ENCODE results near the gene CCNL2.

The CCNL2 gene

GRCh38 chr1:1355416-1355815 lies 43.7 kb downstream of the CCNL2 start:
- no peak for TF ChIP-seq CTCF (IDR thresholded peaks at IDR 0.05; ENCODE audit: poor library complexity, severe bottlenecking)
- H3K9me3 ChIP-seq (ENCODE audit: severe bottlenecking) = no peaks in the 10 kb centered on the region
- H3K27me3 ChIP-seq (ENCODE audit: insufficient read depth, poor library complexity, severe bottlenecking) = no peaks in the 10 kb centered on the region
- peaks cover 11% of the 10 kb centered on the region for H3K4me1 ChIP-seq (ENCODE audit: insufficient read depth, poor library complexity, severe bottlenecking)
- no peak overlapping the region for H3K4me3 ChIP-seq (ENCODE audit: severe bottlenecking)
- no peak overlapping the region for H3K27ac ChIP-seq (ENCODE audit: poor library complexity, severe bottlenecking)
- H3K36me3 ChIP-seq (ENCODE audit: low read depth) = no peaks in the 10 kb centered on the region
- ATAC-seq (ENCODE audit: low read depth) (peak; percentile 17), DNase-seq (ENCODE audit: low spot score) (peak; percentile 68)

GRCh38 chr1:1354271-1355247 lies 44.6 kb downstream of the CCNL2 start:
- Histone ChIP-seq H3K4me3 (ENCODE audit: severe bottlenecking) (no peak overlapping the region), H3K27me3 (ENCODE audit: insufficient read depth, poor library complexity, severe bottlenecking) (no peaks in the 10 kb centered on the region), H3K9me3 (ENCODE audit: severe bottlenecking) (no peaks in the 10 kb centered on the region), H3K4me1 (ENCODE audit: insufficient read depth, poor library complexity, severe bottlenecking) (peaks cover 4% of the 10 kb centered on the region), H3K36me3 (ENCODE audit: low read depth) (no peaks in the 10 kb centered on the region), H3K27ac (ENCODE audit: poor library complexity, severe bottlenecking) (no peak overlapping the region)
- DNase-seq (ENCODE audit: low spot score) (peak; percentile 44), ATAC-seq (ENCODE audit: low read depth) (no peak)
- no peak for TF ChIP-seq CTCF (IDR thresholded peaks at IDR 0.05; ENCODE audit: poor library complexity, severe bottlenecking)

GRCh38 chr1:1353389-1354151 lies 45.6 kb downstream of the CCNL2 start:
- Histone ChIP-seq H3K27me3 (ENCODE audit: insufficient read depth, poor library complexity, severe bottlenecking) (no peaks in the 10 kb centered on the region), H3K9me3 (ENCODE audit: severe bottlenecking) (no peaks in the 10 kb centered on the region), H3K4me1 (ENCODE audit: insufficient read depth, poor library complexity, severe bottlenecking) (peaks cover 4% of the 10 kb centered on the region), H3K36me3 (ENCODE audit: low read depth) (no peaks in the 10 kb centered on the region), H3K4me3 (ENCODE audit: severe bottlenecking) (no peak overlapping the region), H3K27ac (ENCODE audit: poor library complexity, severe bottlenecking) (peak overlapping the region; percentile 21)
- TF ChIP-seq CTCF (IDR thresholded peaks at IDR 0.05; ENCODE audit: poor library complexity, severe bottlenecking) = no peak
- DNase-seq (ENCODE audit: low spot score) (peak; percentile 57), ATAC-seq (ENCODE audit: low read depth) (peak; percentile 17; the same call in 2 of the 3 replicates)

GRCh38 chr1:1352786-1353388 lies 46.2 kb downstream of the CCNL2 start:
- H3K9me3 ChIP-seq (ENCODE audit: severe bottlenecking) = no peaks in the 10 kb centered on the region
- peaks cover 4% of the 10 kb centered on the region for H3K4me1 ChIP-seq (ENCODE audit: insufficient read depth, poor library complexity, severe bottlenecking)
- H3K36me3 ChIP-seq (ENCODE audit: low read depth) = no peaks in the 10 kb centered on the region
- H3K27me3 ChIP-seq (ENCODE audit: insufficient read depth, poor library complexity, severe bottlenecking) = no peaks in the 10 kb centered on the region
- no peak for ATAC-seq (ENCODE audit: low read depth)
- peak overlapping the region; percentile 21 for H3K27ac ChIP-seq (ENCODE audit: poor library complexity, severe bottlenecking)
- TF ChIP-seq CTCF (IDR thresholded peaks at IDR 0.05; ENCODE audit: poor library complexity, severe bottlenecking) = no peak
- DNase-seq (ENCODE audit: low spot score) = peak; percentile 60
- no peak overlapping the region for H3K4me3 ChIP-seq (ENCODE audit: severe bottlenecking)

Measured in RWPE2 (cell line).